Raji (cell line): ENCODE results near the gene PLCG1.

ENCODE experiments used
- POLR2A ChIP-seq: IDR thresholded peaks from 2 replicates; pipeline ENCODE4 v1.6.1; 2011; ENCODE audit warnings: low read depth, low read length, control low read depth; ENCODE audit not compliant: insufficient read depth

Gene PLCG1

DNA sequence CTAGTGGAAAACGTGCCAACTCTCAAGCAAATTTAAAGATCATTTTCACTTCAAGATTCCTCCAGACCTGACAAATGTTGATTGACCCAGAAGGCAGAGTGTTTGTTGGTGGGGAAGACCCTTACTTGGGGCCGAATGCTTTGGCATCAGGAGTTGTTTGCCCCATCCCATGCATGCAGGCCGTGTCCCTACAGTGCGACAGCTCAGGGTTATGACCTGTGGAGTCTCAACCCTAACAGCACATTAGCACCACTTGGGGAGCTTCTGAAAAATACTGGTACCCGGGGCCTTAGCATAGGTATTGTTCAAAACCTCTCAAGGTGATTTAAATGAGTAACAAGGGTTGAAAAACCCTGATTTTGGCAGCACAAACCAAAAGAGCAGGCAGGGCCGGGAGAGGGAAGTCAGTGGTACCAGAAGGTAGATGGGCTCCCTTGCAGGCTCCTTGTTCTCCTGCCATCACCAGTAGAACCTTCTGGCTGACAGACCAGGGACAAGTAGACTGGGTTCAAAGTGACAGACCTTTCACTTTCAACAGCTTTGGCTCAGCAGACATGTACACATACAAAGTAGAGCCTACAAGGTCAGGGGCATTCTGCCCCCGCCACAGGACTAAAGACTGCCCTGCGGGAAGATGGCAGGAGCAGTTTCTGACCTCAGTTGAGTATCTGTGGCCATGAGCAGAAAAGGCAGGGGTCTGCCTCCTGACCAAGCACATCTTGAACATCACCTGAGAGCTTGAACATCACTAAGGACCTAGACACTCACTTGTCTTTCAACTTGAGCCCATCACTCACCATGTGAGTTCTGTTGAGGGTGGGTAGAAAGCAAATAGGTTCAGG lies 39.6 kb downstream of the PLCG1 start:
- no peak for TF ChIP-seq POLR2A

DNA sequence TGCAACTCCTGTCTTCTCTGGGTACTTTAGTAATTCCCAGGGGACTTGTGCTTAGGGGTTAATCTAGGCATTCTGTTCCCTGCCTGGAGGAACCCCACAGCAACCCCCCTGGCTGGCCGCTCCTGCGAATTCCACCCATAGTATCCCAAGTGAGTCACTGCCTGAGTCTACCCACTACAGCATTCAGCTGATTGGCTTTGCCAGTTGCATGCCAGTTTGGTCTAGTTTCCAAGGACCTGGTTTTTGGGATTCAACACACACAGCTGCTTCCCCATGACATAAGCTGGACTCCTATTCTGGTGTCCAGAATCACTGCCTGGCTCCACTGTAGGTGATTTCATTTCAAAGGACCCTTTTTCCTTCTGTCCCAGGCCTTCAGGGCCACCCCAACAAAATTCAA lies 40.3 kb downstream of the PLCG1 start:
- no peak for TF ChIP-seq POLR2A

DNA sequence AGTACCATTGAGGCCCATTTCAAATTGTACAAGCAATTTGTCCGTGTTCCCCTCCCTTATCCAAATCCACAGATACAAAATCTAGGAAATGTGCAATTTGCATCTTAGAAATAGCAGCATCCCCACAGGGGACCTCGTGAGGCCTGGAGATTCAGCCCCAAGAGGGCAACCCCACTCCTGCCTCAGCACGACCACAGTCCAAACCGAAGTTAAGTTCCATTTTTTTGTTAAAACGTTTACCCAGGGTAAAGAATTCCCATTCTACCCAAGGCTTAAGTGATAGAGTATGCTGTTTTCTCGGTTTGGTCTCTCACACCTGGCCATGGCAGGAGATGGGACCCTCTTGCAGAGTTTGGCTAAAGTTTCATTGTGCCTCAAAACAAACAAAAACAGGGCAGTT lies 41.2 kb downstream of the PLCG1 start:
- no peak for TF ChIP-seq POLR2A

DNA sequence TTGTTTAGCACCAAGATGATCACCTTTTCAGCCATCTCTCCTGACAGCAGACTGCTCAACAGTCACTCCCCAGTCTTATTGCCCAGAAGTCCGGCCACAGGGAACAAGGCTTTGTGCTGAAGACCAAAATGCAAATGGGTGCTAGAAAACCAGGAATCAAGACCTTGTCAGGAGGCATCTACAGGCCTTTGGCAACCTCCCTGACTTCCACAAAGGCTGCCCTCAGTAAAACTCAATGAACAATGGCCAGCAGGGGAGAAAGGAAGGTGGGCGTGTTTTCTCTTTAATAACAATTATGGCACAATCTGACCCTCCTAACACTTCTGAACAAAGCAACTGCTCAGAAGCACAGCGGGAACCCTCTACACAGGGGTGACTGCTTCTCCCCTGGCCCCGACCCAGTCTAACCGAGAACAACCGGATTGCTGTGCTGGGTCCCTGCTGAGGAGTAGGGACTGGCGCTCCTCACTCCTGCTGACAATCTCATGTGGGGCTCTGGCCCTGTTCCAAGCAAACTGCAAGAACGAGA lies 41.6 kb downstream of the PLCG1 start:
- TF ChIP-seq POLR2A, result no peak

DNA sequence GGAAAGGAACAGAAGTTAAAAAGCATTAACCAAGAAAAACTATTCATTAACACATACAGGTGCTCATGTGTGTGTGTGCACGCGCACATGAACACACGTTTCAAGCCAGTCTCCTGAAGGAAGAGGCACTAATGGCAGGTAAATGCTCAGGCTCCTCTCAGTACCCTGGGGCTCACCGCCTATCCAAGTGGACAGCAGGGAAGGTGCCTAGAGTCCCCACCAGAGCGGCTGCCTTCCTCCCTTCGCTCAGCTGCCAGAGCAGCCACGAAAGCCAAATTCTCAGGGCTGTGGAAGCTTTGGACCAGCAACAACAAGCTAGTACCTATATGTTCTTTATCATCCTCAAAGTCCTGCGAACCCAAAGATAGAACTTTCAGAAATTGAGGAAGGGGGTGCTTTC lies 42.6 kb downstream of the PLCG1 start:
- TF ChIP-seq POLR2A, result no peak

DNA sequence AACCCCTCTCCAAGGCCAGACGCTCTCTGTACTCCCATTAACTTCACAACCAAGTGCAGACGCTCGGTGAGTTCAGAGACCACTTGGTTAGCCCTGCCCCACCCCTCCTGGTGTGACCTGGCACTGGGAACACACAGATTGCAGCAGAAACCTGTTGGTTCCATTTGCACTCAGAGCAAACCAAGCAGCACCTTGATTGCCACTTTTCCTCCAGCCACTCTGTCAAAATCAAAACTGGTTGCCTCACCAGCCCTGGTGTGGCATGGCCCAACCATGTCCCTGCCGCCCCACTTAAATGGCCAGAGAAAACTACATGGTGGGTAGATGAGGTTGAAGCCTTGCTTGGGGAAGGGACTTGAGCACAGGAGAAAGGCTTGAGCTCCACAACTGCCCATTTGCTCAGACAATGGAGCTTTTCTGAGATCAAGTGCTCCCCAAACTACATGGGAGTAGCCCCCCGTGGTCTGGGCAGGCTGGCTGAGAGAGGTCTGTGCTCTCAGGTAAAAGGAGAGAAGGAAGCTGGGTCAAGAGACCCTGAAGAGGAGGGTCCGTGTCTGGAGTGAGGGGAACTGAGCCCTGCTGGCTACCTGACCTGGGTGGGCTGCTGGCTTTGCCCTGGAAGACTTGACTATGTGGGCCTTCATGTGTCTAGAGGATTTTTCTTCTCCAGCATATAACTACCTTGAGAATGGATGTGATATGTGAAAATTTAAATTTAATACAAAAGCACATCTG lies 43.4 kb downstream of the PLCG1 start:
- no peak for TF ChIP-seq POLR2A

DNA sequence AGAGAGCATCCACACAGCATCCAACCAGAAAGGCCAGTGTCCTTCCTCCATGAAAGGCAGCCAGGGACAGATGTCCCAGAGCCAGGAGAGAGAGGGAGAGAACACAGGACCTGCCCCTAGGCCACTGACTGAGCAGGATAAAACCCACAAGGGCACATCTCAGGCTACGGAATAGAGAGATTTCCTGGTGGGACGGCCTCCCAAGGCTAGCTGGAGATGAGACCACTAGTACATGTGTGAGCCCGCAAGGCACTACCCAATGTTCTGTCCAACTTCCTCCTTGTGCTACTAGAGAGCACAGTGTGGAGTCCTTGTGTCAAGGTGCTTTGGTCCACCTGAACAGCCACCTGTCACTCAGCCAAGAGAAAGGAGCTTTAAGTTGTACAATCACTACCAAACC lies 44.2 kb downstream of the PLCG1 start:
- TF ChIP-seq POLR2A, result no peak

DNA sequence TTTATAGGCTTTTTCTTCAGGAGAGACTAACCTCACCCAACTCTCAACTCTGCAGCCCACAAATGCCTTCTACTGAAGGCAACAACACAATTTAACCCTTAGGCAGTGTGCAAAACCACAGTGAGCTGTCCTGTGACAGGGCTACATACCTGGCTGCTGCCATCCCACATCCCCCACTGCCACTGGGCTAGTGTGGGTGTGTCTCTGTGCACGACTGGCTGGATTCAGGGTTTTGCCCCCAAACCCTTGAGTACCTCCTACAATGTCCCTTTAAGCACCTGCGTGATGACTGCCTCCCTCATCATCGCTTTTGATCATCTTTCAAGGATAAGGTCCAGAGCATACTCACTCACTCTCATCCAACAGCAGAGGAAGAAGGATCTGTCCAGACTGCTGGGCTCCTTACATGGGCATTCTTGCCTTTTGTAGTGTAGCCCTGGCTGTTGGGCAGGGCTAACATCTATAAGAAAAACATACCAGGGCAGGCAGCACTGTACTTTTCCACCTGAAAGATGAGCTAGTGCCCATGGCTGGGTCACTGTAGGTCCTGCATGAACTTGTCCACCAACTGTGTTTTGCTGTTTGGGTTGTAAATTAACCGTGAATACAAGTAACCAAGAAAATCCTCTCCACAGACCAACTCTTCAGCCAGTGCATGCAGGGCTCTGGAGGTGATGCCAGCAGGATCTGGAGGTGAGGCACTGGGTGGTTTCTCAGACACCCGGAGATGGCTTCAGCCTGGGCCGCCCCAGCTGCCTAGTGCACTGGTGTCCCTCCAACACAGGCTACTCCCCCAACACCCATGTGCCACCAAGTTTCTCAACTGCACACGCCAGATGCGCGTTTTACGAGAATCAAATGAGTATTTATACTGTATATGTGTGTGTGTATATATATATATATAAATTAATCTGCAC lies 45.2 kb downstream of the PLCG1 start:
- no peak for TF ChIP-seq POLR2A

DNA sequence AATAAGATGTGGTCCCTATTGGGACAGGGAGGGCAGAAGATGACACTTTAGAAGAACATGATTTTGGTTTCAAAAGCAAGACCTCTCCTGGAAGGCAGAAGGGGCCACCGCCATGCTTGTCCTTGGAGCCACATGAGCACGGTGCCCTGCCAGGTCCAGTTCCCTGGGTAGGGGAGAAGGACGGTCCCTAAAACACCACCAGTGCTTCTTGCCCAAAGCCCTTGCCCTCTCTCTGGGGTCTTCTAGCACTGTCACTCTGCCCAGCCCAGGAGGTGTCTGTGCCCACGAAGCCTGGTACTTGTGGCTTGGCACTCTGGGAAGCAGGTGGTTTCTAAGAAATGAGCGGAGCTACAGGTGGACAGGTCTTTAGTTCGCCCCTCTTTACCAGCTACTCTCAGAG lies 46.0 kb downstream of the PLCG1 start:
- no peak for TF ChIP-seq POLR2A

DNA sequence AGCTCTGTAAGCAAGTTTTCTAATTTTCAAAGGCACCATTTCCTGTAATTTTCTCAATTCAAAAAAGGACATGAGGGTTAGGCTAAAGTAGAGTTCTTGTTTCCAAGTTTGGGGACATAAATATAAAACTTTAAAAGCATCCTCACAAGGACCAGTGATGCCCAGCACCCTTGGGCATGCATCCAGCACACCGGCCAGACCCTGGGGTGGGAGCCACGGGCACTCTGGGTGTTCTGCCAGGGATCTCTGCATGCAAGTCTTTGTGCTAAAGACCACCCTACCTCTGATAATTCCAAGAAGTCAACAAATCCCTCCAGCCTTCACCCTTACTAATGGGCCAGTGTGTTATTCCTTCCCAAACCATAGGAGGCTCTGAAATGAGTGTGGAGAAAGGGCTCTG lies 46.5 kb downstream of the PLCG1 start:
- no peak for TF ChIP-seq POLR2A

DNA sequence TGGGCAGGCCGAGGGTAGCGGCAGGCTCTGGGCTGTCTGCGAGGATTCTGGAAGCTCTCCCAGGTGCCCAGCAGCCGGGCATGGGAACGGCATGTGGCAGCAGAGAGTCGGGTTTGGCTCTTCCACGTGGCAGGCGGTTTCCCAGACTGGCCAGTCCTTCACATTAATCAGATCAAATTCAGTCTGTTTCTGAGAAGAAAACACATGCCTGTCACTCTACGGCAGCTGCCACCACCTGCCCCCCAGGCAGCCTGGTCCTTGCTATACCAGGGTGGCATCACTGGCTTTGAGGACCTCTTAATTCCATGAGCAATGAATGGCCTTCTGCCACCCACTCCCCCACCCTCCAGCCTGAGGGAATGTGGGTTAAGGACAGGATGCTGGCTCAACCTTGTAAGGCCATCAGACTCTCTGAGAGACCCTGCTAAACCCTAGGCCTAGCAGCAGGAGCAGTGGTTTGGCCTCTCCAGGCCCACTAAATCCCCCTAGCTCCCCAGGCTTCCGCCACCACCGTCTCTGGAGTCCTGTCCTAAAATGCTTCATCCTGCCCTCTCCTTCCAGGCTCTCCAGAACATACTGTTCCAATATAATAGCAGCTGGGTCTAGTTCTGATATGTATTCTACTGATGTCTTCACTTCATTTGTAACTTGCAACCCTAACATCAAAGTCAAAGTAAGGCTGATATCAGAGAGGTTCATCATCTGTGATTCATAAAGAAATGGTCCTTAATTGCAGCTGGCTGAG lies 47.8 kb downstream of the PLCG1 start:
- no peak for TF ChIP-seq POLR2A

DNA sequence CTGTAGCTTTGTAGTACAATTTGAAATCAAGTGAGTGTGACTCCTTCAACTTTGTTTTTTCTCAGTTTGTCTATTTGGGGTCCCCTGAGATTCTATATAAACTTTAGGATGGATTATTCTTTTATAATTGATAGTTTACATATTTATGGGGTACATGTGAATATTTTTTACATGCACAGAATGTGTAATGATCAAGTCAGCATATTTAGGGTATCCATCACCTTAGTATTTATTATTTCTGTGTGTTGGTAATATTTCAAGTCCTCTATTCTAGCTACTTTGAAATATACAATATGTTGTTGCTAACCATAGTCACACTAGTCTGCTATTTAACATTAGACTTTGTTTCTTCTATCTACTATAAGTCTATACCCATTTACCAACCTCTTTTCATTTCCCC lies 50.3 kb downstream of the PLCG1 start:
- TF ChIP-seq POLR2A, result no peak

DNA sequence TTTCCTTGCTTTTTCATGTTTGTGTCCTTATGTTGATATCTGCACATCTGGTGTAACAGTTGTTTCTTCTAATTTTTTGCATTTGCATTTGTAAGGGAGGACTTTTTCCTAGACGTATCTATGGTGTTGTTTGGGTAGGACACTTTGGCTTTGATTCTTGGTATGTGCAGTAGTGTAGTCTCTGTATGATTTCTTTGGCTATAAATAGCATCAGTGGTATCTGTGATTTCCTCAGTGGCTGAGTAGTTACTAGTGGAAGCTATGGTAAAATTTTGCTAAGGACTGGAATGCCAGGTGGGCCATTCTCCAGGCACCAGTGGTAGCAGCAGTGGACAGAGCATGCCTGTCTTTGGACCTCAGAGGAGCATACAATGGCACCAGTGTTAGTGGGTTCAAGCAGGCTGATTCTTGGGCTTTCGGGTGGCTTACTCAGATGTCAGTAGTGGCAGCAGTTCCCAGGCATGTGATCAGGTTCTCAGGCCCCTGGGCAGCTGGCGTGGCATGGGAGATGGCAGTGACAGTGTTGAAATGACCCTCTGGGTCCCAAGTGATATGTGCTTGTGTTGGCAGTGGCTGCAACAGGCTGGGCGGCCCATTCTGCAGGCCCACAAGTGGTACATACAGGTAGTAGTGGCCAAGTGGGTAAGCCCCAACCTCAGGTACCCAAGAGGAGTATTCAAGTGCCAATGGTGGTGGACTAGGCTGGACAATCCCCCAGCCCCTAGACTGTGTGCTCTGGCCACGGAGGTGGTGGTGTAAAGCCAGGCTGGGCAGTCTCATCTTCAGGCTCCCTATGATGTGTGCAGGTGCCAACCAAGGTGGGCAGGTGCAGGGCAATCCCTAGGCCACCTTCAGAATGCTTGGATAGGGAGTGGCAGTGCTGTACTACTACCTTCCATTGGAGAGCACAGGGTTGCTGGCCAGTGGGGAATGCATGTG lies 54.5 kb downstream of the PLCG1 start:
- no peak for TF ChIP-seq POLR2A
